Neuron (in vitro differentiated cells): Measurements from ENCODE around the gene CAPN8.

ENCODE experiments used
- H2AFZ ChIP-seq: one replicate; pipeline ENCODE4 v1.6.1; 2013; ENCODE audit warnings: low read depth, mild to moderate bottlenecking, inconsistent platforms, low read length, moderate library complexity
- H3K27me3 ChIP-seq: one replicate; pipeline ENCODE4 v1.6.1; 2013; ENCODE audit warnings: low read length; ENCODE audit not compliant: insufficient read depth
- H3K36me3 ChIP-seq: one replicate; pipeline ENCODE4 v1.6.1; 2013; ENCODE audit warnings: low read length; ENCODE audit not compliant: insufficient read depth
- H3K4me1 ChIP-seq: one replicate; pipeline ENCODE4 v1.6.1; 2013; ENCODE audit warnings: low read length; ENCODE audit not compliant: insufficient read depth
- H3K4me3 ChIP-seq: 2 replicates; pipeline ENCODE4 v1.5.1; 2013; ENCODE audit warnings: mild to moderate bottlenecking, low read length, moderate library complexity
- H3K9me3 ChIP-seq: one replicate; pipeline ENCODE4 v1.6.1; 2013; ENCODE audit warnings: low read length

Gene CAPN8

GRCh38 chr1:223657978-223658377 is 7.5 kb downstream of the CAPN8 start:
- no peaks in the 10 kb centered on the region for H3K9me3 ChIP-seq
- H2AFZ ChIP-seq: no peak overlapping the region
- no peaks in the 10 kb centered on the region for H3K36me3 ChIP-seq
- peaks cover under 1% of the 10 kb centered on the region for H3K4me1 ChIP-seq
- peaks cover 6% of the 10 kb centered on the region for H3K27me3 ChIP-seq
- H3K4me3 ChIP-seq: no peak overlapping the region

GRCh38 chr1:223654083-223654482 is 11.4 kb downstream of the CAPN8 start:
- H3K4me3 ChIP-seq: no peak overlapping the region
- peaks cover 12% of the 10 kb centered on the region for H3K27me3 ChIP-seq
- H2AFZ ChIP-seq: no peak overlapping the region
- H3K4me1 ChIP-seq: peaks cover 7% of the 10 kb centered on the region
- H3K36me3 ChIP-seq: no peaks in the 10 kb centered on the region
- H3K9me3 ChIP-seq: no peaks in the 10 kb centered on the region

GRCh38 chr1:223653431-223653830 is 12.1 kb downstream of the CAPN8 start:
- peaks cover 12% of the 10 kb centered on the region for H3K27me3 ChIP-seq
- H3K36me3 ChIP-seq: no peaks in the 10 kb centered on the region
- H2AFZ ChIP-seq: no peak overlapping the region
- H3K4me1 ChIP-seq: peaks cover 7% of the 10 kb centered on the region
- H3K4me3 ChIP-seq: no peak overlapping the region
- H3K9me3 ChIP-seq: no peaks in the 10 kb centered on the region

DNA sequence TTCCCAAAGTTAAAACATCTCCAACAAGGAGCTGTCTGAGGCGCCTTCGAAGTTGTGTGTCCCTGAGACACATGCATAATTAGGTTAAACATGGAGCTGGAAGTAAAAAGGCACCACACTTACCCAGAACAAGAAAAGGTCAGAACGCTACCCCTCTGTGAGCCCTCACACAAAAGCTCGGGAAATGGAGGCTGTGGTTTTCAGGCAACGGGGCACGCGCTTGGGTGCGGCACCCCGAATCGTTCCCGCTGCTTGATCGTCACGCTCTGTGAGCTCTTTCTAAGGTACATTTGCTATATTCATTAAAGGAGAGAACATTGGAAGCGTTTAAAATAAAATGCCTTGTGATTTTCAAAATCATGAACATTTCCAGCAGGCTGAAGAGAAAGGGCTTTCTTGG is 12.5 kb downstream of the CAPN8 start:
- peaks cover 12% of the 10 kb centered on the region for H3K27me3 ChIP-seq
- H3K36me3 ChIP-seq: no peaks in the 10 kb centered on the region
- peaks cover 7% of the 10 kb centered on the region for H3K4me1 ChIP-seq
- no peaks in the 10 kb centered on the region for H3K9me3 ChIP-seq
- H2AFZ ChIP-seq: no peak overlapping the region
- no peak overlapping the region for H3K4me3 ChIP-seq

GRCh38 chr1:223652436-223652941 is 13.0 kb downstream of the CAPN8 start:
- H3K27me3 ChIP-seq: peaks cover 12% of the 10 kb centered on the region
- no peak overlapping the region for H3K4me3 ChIP-seq
- H3K9me3 ChIP-seq: no peaks in the 10 kb centered on the region
- peaks cover 7% of the 10 kb centered on the region for H3K4me1 ChIP-seq
- H2AFZ ChIP-seq: no peak overlapping the region
- no peaks in the 10 kb centered on the region for H3K36me3 ChIP-seq

GRCh38 chr1:223651291-223651991 is 14.1 kb downstream of the CAPN8 start:
- no peaks in the 10 kb centered on the region for H3K9me3 ChIP-seq
- no peak overlapping the region for H3K4me3 ChIP-seq
- H2AFZ ChIP-seq: no peak overlapping the region
- H3K36me3 ChIP-seq: no peaks in the 10 kb centered on the region
- peaks cover 7% of the 10 kb centered on the region for H3K4me1 ChIP-seq
- H3K27me3 ChIP-seq: peaks cover 12% of the 10 kb centered on the region

- Histone ChIP-seq H3K27me3 (peaks cover 12% of the 10 kb centered on the region), H3K4me1 (peaks cover 7% of the 10 kb centered on the region), H3K36me3 (no peaks in the 10 kb centered on the region), H3K4me3 (no peak overlapping the region), H2AFZ (no peak overlapping the region), H3K9me3 (no peaks in the 10 kb centered on the region)
Observed at GRCh38 chr1:223650465-223650864, 15.0 kb downstream of the CAPN8 start.

DNA sequence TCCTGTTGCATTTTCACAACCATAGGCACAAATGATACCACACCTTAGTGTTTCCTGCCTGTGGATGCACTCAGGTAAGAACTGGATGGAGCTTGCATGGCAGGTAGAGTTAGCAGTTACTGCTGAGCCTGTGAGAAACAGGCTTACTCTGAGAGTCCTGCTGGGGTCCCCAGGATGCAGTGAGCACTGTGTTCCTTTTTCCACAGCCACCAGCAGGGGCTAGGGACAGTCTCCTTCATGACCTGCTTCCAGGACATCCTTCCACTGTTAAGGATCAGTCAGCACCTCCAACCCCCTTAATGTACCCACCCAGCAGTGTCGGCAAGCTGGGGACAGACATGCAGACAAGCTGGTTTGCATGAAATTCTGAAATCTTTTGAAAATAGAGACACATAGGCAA is 16.3 kb downstream of the CAPN8 start:
- no peaks in the 10 kb centered on the region for H3K9me3 ChIP-seq
- H3K4me3 ChIP-seq: no peak overlapping the region
- H3K27me3 ChIP-seq: peaks cover 12% of the 10 kb centered on the region
- H3K4me1 ChIP-seq: peaks cover 7% of the 10 kb centered on the region
- no peak overlapping the region for H2AFZ ChIP-seq
- no peaks in the 10 kb centered on the region for H3K36me3 ChIP-seq

DNA sequence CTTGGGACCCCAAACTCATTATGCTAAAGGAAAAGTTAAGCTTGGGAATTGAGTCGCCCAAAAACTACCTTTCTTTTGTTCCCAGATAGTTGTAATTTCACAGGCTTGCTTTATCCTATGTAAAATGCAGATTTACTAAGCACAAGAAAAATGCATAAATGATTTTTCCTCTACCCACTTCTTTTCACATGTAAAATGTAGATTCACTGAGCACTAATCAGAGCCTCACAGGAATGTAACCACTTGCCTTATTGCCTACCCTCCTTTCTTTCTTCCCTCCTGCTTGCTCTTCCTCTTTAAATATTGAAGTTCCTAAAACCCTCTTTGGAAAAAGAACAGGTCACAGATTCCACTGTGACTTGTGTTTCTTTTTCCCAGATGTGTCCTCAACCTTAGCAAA is 18.3 kb downstream of the CAPN8 start:
- Histone ChIP-seq H3K27me3 (peaks cover 6% of the 10 kb centered on the region), H3K4me1 (no peaks in the 10 kb centered on the region), H2AFZ (no peak overlapping the region), H3K4me3 (no peak overlapping the region), H3K9me3 (no peaks in the 10 kb centered on the region), H3K36me3 (no peaks in the 10 kb centered on the region)

DNA sequence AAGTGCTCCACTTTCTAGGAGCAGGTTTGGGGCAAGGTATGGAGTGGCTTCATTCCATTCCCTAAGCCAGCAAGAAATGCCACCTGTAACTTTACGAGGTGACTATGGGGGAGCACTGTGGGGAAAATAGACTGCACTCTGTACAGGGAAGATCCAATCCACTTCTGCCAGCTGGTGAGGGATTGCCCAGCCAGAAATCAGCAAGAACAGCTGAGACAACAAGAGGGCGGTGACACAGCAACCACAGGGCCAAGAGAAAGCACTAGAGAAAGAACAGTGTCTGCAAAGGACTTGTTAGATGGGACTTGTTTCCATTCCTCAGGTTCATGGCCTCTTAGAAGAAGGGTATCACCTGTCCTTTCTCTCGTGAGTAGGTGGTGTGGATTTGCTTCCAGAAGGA is 19.6 kb downstream of the CAPN8 start:
- H3K9me3 ChIP-seq: no peaks in the 10 kb centered on the region
- no peak overlapping the region for H2AFZ ChIP-seq
- H3K4me1 ChIP-seq: no peaks in the 10 kb centered on the region
- no peak overlapping the region for H3K4me3 ChIP-seq
- no peaks in the 10 kb centered on the region for H3K36me3 ChIP-seq
- H3K27me3 ChIP-seq: peaks cover 3% of the 10 kb centered on the region

DNA sequence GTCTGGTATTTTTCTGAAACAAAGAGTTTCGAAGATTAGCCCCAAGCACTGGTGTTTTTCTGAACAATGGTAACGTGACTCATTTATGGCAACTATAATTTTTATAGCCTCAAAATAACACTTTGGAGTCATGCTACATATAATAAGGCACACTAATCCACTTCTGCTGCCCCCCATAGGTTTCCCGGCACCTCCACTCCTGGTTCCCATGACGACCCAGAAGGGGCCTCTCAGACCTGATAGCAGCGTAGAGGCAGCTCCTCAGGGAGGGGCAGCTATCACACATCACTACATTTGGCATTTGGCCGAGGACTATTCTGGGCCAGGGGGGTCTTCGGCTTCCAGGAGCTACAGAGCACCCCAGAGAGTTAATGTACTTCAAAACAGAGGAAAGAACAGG is 23.3 kb downstream of the CAPN8 start:
- no peaks in the 10 kb centered on the region for H3K9me3 ChIP-seq
- no peak overlapping the region for H2AFZ ChIP-seq
- H3K4me3 ChIP-seq: no peak overlapping the region
- H3K27me3 ChIP-seq: no peaks in the 10 kb centered on the region
- H3K36me3 ChIP-seq: no peaks in the 10 kb centered on the region
- H3K4me1 ChIP-seq: no peaks in the 10 kb centered on the region

DNA sequence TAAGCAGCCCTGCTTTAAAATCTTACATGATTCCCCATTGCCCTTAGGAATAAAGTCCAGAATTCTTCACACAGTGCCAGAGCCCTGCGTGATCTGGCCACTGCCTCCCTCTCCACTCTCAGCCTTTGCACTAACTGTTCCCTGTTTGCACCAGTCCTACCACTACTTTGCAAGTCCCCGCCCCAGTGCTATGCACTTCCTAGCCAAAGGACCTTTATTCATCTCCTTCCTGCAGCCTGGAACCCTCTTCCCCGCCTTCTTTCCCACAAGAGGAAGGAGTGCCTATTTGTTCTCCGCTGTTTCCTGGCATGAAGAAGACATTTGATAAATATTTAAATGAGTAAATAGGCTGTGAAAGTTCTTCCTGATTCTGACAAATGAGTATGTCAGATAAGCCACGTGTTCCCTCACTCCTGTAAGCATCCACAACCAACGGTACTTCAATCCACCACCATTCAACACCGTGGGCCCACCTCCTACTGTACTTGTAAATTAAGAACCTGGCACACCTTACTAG is 23.9 kb downstream of the CAPN8 start:
- no peaks in the 10 kb centered on the region for H3K9me3 ChIP-seq
- no peaks in the 10 kb centered on the region for H3K27me3 ChIP-seq
- no peaks in the 10 kb centered on the region for H3K4me1 ChIP-seq
- H3K4me3 ChIP-seq: no peak overlapping the region
- no peaks in the 10 kb centered on the region for H3K36me3 ChIP-seq
- H2AFZ ChIP-seq: no peak overlapping the region

DNA sequence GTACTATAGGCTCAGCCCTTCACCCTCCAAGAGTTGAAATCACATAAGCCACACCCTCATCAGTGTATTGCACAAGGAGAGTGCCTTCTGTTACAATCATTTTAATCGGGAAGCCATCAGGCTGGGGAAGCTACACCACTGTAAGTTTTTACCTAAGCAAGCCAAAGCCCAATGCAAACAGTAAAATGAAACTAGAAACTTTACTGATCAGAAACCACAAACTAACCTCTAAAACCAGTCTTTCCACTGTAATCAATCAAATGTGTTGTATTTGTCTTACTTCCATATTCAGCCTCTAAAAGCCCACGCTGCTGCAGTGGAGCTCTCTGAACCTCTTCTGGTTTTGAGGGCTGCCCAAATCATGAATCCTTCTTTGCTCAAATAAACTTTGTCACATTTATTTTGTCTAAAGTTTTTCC is 26.2 kb downstream of the CAPN8 start:
- Histone ChIP-seq H3K9me3 (peaks cover 1% of the 10 kb centered on the region), H3K36me3 (no peaks in the 10 kb centered on the region), H3K4me3 (no peak overlapping the region), H2AFZ (no peak overlapping the region), H3K4me1 (no peaks in the 10 kb centered on the region), H3K27me3 (no peaks in the 10 kb centered on the region)

DNA sequence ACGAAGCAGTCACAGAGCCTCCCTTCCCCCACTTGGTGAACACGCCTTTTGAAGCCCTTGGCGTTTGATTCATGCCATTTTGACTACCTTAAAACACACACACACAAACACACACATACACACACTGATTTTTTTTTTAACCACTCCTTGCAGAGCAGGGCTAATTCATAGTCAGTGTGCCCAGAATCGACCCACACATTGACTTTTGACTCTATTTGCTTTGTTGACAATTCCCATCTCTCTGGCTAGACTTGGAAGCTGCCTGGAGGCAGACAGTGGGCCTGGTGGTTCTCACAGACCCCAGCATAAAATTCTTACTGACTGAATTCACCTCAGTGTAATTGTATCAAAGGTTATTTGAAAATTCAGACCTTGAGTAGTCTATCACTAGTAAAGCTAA is 30.3 kb downstream of the CAPN8 start:
- H2AFZ ChIP-seq: no peak overlapping the region
- peaks cover 2% of the 10 kb centered on the region for H3K9me3 ChIP-seq
- peaks cover 4% of the 10 kb centered on the region for H3K27me3 ChIP-seq
- H3K4me1 ChIP-seq: no peaks in the 10 kb centered on the region
- H3K4me3 ChIP-seq: no peak overlapping the region
- no peaks in the 10 kb centered on the region for H3K36me3 ChIP-seq
